ENCODE measurements around the gene SUN3.

The SUN3 gene

GRCh38 chr7:48052748-48053147 is 23.8 kb upstream of the SUN3 start:
- Histone ChIP-seq H3K9me3 (ENCODE audit: insufficient read depth, low read depth, low read length) (no peaks in the 10 kb centered on the region), H3K4me1 (ENCODE audit: insufficient read depth, low read length, poor library complexity, severe bottlenecking) (no peaks in the 10 kb centered on the region), H3K4me2 (ENCODE audit: low read depth, low read length, poor library complexity, severe bottlenecking) (no peak overlapping the region), H3K4me3 (ENCODE audit: low read length, poor library complexity, severe bottlenecking) (no peak overlapping the region), H3K79me2 (ENCODE audit: insufficient read depth, low read length) (no peaks in the 10 kb centered on the region), H4K20me1 (ENCODE audit: insufficient read depth, low read length, poor library complexity, severe bottlenecking) (no peaks in the 10 kb centered on the region), H3K9me2 (replicated peaks; ENCODE audit: low read depth, low read length) (no peaks in the 10 kb centered on the region), H2AFZ (ENCODE audit: low read length) (no peak overlapping the region), H3F3A (ENCODE audit: low read depth) (no peaks in the 10 kb centered on the region), H3K36me3 (ENCODE audit: insufficient read depth, low read length) (no peaks in the 10 kb centered on the region), H3K27me3 (ENCODE audit: insufficient read depth, low read length, poor library complexity, severe bottlenecking) (no peaks in the 10 kb centered on the region), H3K9ac (ENCODE audit: low read depth, low read length, poor library complexity, severe bottlenecking) (no peak overlapping the region)
- TF ChIP-seq CTCF (conservative IDR thresholded peaks at IDR 0.05; ENCODE audit: low read length) = no peak
- TF ChIP-seq EZH2phosphoT487 (IDR thresholded peaks at IDR 0.05; ENCODE audit: borderline replicate concordance) = no peak

DNA sequence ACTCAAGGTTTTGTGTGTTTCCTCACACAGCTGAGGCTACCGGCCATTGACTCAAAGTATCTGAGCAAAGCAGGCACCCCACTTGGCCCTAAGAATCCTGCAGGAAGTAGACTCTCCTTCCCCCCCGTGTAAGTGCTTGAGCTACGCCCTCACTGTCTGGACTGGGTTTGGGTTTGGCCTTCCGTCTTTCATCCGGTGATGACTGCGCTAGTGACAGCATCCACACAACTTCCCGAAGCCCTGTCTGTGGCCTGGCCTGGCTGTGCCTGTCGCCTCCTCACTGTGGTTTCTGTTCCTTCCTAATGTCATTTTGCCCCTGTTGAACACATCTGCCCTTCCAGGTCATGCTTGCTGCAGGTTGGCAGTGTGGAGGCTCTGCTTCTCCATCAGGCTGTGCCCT is 20.9 kb upstream of the SUN3 start:
- H2AFZ ChIP-seq (ENCODE audit: low read length) = no peak overlapping the region
- TF ChIP-seq EZH2phosphoT487 (IDR thresholded peaks at IDR 0.05; ENCODE audit: borderline replicate concordance) (no peak), CTCF (conservative IDR thresholded peaks at IDR 0.05; ENCODE audit: low read length) (no peak)
- H3K9me3 ChIP-seq (ENCODE audit: insufficient read depth, low read depth, low read length) = no peaks in the 10 kb centered on the region; the same call in 1 of the 2 replicates
- H3K4me2 ChIP-seq (ENCODE audit: low read depth, low read length, poor library complexity, severe bottlenecking) = no peak overlapping the region
- no peaks in the 10 kb centered on the region for H3K9me2 ChIP-seq (replicated peaks; ENCODE audit: low read depth, low read length)
- H3K36me3 ChIP-seq (ENCODE audit: insufficient read depth, low read length) = no peaks in the 10 kb centered on the region
- no peaks in the 10 kb centered on the region for H3K79me2 ChIP-seq (ENCODE audit: insufficient read depth, low read length)
- H3K9ac ChIP-seq (ENCODE audit: low read depth, low read length, poor library complexity, severe bottlenecking) = no peak overlapping the region
- H3K4me3 ChIP-seq (ENCODE audit: low read length, poor library complexity, severe bottlenecking) = no peak overlapping the region
- H4K20me1 ChIP-seq (ENCODE audit: insufficient read depth, low read length, poor library complexity, severe bottlenecking) = no peaks in the 10 kb centered on the region
- no peaks in the 10 kb centered on the region for H3F3A ChIP-seq (ENCODE audit: low read depth)
- no peaks in the 10 kb centered on the region for H3K27me3 ChIP-seq (ENCODE audit: insufficient read depth, low read length, poor library complexity, severe bottlenecking)
- H3K4me1 ChIP-seq (ENCODE audit: insufficient read depth, low read length, poor library complexity, severe bottlenecking) = no peaks in the 10 kb centered on the region

DNA sequence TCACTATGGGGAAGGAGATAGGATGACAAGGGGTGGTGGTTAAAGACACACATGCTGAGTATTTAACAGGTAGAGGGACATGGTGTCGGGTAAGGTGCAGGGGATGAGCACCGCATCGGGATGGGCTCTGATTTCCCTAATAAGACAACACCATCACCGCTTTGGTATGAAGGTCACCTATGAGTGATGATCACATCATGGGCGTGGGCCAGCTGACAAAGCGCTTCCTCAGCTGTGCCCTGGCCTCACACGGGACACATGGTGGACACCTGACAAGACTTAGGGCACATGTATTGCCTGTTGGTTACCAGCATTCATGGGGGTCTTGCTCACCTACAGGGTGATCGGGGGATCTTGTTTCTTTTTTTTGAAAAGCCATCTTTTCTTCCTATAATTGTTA is 19.2 kb upstream of the SUN3 start:
- Histone ChIP-seq H3K36me3 (ENCODE audit: insufficient read depth, low read length) (no peaks in the 10 kb centered on the region), H3F3A (ENCODE audit: low read depth) (no peaks in the 10 kb centered on the region), H2AFZ (ENCODE audit: low read length) (no peak overlapping the region), H3K27me3 (ENCODE audit: insufficient read depth, low read length, poor library complexity, severe bottlenecking) (no peaks in the 10 kb centered on the region), H4K20me1 (ENCODE audit: insufficient read depth, low read length, poor library complexity, severe bottlenecking) (no peaks in the 10 kb centered on the region), H3K4me1 (ENCODE audit: insufficient read depth, low read length, poor library complexity, severe bottlenecking) (no peaks in the 10 kb centered on the region), H3K9me2 (replicated peaks; ENCODE audit: low read depth, low read length) (no peaks in the 10 kb centered on the region), H3K9ac (ENCODE audit: low read depth, low read length, poor library complexity, severe bottlenecking) (no peak overlapping the region), H3K4me3 (ENCODE audit: low read length, poor library complexity, severe bottlenecking) (no peak overlapping the region), H3K4me2 (ENCODE audit: low read depth, low read length, poor library complexity, severe bottlenecking) (no peak overlapping the region), H3K79me2 (ENCODE audit: insufficient read depth, low read length) (no peaks in the 10 kb centered on the region), H3K9me3 (ENCODE audit: insufficient read depth, low read depth, low read length) (no peaks in the 10 kb centered on the region; the same call in 1 of the 2 replicates)
- TF ChIP-seq EZH2phosphoT487 (IDR thresholded peaks at IDR 0.05; ENCODE audit: borderline replicate concordance) (no peak), CTCF (conservative IDR thresholded peaks at IDR 0.05; ENCODE audit: low read length) (no peak)

Data from Loucy (cell line).